Measurements from ENCODE around the gene SLC23A1.
"Not testable (repeated sequence)": the region's sequence is repeated elsewhere in the genome, so short reads cannot be mapped to it uniquely, and the experiment has no call there.

Gene SLC23A1

DNA sequence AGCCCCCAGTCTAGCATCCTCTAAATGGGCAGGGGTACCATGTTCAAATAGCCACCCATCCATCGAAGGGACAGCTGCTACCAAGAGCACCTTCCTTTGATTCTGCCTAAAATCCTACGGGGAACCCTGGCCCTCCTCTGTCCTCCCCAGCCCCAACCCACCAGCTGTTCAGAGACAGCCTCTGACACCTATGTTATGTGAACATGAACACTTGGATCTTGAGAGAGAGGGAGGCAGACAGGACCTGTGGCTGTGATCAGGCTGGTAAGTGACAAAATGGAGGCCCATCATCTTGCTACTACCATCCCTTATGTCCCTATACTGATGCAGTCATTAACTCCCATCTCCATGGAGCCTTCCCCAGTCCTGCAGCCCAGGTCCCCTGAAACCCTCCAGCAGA is 8.2 kb downstream of the SLC23A1 start:
- H3K4me3 ChIP-seq (ENCODE audit: low read depth, low read length): no peak overlapping the region

DNA sequence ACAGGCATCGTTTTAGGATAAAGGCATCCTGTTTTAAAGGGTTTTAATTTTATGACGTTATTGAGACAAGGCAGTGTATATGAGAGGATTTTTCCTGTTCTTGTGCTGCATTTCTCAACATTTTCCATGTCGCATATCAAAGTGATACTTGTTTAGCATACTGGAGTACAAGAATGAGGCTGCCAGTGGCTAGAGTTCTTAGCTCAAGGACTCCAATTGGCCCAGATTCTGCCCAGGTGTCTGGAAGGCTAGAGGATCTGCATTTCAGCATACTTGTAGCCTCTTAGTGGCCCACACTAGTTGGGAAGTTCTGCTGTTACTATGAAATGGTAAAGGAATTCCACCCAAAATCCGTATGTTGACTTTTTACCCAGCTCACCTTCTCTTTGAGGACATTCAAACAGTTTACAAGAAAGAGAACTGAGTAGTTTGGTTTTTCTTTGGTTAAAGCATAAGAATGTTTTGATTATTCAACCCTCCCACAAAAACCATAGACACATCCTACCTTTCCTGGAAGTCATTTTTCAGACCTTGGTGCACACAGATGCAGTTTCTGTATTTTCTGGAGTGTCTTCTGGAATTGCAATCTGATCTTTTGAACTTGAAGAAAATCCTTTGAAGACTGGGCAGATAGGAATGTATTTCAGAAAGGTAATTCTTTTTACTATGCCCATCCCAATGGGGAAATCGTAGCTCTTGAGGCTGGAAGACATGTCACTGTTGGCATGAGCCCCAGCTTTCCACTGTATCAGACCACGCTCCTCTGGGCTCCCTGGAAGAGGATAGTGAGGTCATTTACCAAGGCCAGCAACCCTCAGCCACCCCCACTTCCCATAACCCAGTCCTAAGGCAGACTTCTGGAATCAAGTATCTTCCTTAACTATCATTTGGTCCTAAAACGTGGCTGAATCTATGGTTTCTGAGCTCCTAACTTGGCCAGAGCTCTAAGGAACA is 11.3 kb downstream of the SLC23A1 start:
- no peak overlapping the region for H3K4me3 ChIP-seq (ENCODE audit: low read depth, low read length)

DNA sequence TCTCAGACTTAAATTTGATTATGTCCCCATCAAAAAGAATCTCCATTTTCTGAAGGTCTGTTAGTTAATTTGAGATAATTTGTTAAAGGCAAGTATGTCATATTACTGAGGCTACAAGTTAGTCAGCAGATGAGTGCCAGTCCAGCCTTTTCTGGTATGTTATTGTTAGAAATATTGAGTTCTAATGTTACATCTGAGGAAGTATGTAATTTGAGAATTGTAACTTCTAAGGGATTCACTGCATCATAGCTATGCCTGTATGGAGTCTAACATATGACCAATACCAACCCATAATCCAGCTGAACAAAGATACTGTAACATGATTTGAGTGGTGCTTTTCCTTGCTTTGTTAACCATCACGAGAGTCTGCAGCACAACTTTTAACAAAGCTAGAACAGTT is 13.9 kb downstream of the SLC23A1 start:
- no peak overlapping the region for H3K4me3 ChIP-seq (ENCODE audit: low read depth, low read length)

DNA sequence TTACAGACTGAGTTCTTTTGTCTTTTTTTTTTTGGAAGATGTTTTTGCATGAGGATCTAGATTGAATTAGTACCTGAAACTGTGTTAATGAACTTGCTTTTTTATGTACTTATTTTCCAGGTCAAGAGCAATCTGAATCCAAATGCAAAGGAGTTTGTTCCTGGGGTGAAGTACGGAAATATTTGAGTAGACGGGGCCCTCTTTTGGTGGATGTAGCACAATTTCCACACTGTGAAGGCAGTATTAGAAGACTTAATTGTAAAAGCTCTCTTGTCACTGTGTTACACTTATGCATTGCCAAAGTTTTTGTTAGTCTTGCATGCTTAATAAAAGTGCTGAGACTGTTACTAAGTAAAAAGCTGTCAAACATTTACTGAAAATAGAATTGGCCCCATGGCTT is 14.5 kb downstream of the SLC23A1 start:
- H3K4me3 ChIP-seq (ENCODE audit: low read depth, low read length): no peak overlapping the region

DNA sequence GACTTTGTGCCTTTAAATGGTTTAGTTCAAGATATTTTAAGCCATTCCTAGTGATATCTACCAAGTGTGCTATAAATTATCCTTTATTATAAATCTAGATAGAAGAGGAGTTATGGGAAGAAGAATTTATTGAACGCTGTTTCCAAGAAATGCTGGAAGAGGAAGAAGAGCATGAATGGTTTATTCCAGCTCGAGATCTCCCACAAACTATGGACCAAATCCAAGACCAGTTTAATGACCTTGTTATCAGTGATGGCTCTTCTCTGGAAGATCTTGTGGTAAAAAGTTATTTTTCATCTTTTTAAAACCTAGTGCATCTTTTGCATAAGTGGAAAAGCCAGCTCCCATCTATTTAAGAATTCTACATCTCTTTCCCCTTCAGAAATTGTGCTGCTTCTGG is 18.6 kb downstream of the SLC23A1 start:
- H3K4me3 ChIP-seq (ENCODE audit: low read depth, low read length): no peak overlapping the region

DNA sequence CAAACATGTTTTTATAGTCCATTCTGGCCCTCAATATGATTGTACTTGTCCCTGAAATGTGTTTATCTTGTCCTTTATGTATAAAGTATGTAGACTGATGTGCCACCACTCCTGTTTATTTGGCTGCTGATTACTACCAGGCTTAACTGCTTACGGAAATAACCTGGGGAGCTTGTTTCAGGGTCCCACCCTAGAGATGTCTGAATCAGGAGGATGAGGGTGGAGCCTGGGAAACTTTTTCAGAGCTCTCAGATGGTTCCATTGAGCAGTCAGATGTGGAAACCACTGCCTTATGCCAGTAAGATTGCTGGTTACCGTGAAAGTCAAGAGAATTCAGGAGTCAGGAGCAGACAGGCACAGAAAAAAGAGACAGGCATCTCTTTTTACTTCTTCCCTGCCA is 19.2 kb downstream of the SLC23A1 start:
- no peak overlapping the region for H3K4me3 ChIP-seq (ENCODE audit: low read depth, low read length)

DNA sequence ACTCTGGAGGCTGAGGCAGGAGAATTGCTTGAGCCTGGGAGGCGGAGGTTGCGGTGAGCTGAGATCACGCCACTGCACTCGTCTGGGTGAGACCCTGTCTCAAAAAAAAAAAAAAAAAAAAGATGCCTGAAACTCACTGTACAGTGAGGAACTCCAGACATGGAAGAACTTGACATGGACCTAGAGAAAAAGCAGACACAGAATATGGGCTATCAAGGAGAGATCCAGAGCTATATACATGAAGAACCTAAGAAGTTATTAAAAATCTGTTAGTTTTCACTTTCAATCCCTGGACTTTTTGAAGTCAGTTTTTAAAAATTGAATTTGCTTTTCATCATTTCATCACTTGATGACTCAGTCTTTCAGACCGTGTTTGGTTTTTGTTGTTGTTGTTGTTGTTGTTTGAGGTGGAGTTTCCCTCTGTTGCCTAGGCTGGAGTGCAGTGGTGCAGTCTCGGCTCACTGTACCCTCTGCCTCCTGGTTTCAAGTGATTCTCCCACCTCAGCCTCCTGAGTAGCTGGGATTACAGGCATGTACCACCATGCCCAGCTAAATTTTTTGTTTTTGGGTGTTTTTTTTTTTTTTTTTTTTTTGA is 21.2 kb downstream of the SLC23A1 start:
- H3K4me3 ChIP-seq (ENCODE audit: low read depth, low read length): no peak overlapping the region

DNA sequence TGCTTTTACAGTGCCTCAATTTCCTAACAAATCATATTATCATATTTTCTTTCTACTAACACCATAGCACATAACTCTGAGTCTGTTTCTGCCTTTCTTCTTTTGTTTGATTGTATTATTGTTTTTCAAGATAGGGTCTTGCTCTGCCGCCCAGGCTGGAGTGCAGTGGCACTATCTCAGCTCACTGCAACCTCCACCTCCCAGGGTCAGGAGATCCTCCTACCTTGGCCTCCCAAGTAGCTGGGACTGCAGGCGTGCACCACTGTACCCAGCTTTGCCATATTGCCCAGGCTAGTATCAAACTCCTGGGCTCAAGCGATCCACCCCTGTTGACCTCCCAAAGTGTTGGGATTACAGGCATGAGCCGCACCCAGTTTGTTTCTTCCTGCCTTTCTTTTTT is 22.7 kb downstream of the SLC23A1 start:
- H3K4me3 ChIP-seq (ENCODE audit: low read depth, low read length): no peak overlapping the region

DNA sequence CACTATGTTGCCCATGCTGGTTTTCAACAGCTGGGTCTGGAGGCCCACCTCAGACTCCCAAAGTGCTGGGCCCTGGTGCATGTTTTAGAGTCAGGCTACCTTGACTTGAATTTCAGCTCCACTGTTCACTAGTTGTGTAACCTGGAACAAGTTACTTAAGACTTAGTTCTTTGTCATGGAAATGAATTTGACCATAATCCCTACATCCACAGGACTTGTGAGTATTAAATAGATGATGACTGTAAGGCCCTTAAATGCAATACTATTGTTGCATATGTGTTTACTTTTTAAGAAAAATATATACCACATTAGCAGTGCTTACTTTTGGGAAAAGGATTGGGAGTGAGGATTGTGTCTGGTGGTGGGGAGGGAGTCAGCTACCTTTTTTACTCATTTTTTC is 25.0 kb downstream of the SLC23A1 start:
- no peak overlapping the region for H3K4me3 ChIP-seq (ENCODE audit: low read depth, low read length)

DNA sequence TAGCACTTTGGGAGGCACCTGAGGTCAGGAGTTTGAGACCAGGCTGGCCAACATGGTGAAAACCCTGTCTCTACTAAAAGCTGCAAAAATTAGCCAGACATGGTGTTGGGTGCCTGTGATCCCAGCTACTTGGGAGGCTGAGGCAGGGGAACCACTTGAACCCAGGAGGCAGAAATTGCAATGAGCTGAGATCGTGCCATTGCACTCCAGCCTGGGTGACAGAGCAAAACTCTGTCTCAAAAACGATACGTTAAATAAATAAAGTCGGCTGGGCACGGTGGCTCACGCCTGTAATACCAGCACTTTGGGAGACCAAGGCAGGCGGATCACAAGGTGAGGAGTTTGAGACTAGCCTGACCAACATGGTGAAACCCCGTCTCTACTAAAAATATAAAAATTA is 27.2 kb downstream of the SLC23A1 start:
- not testable (repeated sequence) for H3K4me3 ChIP-seq (ENCODE audit: low read depth, low read length)

DNA sequence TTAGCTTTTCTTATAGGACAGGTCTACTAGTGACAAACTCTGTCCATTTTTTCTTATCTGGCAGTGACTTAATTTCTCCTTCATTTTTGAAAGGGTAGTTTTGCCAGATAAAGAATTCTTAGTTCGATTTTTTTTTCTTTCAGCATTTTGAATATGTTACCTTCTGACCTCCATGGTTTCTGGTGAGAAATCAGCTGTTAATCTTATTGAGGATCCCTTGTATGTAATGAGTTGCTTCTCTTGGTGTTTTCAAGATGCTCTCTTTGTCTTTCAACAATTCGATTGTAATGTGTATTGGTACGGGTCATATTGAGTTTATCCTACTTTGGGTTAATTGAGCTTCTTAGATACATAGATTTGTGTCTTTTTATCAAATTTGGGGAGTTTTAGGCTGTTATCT is 28.9 kb downstream of the SLC23A1 start:
- no peak overlapping the region for H3K4me3 ChIP-seq (ENCODE audit: low read depth, low read length)

DNA sequence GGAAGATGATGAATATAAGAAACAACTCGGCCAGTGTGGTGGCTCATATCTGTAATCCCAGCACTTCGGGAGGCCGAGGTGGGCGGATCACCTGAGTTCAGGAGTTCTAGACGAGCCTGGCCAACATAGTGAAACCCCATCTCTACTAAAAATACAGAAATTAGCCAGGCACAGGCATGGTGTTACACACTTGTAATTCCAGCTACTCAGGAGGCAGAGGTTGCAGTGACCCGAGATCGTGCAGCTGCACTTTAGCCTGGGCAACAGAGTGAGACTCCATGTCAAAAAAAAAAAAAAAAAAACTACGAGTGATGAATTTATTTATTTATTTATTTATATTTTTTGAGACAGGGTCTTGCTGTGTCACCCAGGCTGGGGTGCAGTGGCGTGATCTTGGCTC is 35.2 kb downstream of the SLC23A1 start:
- H3K4me3 ChIP-seq (ENCODE audit: low read depth, low read length): not testable (repeated sequence)

DNA sequence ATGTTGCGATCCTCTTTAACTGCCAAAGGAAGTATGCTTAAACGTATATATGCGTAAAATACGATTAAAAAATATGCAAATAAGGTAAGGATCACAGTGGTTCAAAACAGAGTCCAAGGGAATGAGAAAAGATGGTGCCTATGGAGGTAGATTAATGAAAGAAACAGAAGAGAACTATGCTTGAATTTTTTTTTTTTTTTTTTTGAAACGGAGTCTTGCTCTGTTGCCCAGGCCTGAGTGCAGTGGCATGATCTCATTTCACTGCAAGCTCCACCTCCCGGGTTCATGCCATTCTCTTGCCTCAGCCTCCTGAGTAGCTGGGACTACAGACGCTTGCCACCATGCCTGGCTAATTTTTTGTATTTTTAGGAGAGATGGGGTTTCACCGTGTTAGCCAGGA is 37.7 kb downstream of the SLC23A1 start:
- H3K4me3 ChIP-seq (ENCODE audit: low read depth, low read length): not testable (repeated sequence)

DNA sequence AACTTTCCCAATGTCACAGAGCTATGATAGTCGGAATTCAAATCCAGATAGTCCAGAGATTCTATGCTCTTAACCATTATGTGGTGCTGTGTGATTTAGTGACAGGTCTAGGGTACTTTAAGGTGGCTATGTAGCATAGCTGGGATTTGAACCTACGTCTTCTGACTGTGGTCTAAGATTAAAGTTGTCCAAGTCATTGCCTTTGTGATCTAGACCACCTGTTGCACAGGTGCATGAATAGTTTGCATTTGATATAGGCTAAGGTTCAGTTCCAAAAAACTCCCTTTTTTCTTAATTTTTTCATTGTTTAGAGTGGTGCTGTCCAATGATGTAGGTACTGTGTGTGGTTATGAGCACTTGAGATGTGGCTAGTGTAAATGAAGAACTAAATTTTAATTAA is 38.9 kb downstream of the SLC23A1 start:
- no peak overlapping the region for H3K4me3 ChIP-seq (ENCODE audit: low read depth, low read length)

DNA sequence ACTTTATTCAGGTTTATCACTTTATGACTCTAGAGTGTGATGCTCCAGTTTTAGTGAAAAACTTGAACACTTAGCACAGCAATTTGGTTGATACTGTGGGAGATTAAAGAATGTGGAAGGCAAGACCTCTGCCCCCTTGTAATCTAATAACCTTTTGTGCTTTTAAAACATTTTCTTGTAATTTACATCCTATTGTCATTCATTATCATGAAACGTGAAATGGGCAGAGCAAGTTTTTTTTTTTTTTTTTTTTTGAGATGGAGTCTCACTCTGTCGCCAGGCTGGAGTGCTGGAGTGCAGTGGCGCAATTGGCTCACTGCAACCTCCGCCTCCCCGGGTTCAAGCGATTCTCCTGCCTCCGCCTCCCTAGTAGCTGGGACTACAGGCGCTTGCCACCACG is 39.6 kb downstream of the SLC23A1 start:
- H3K4me3 ChIP-seq (ENCODE audit: low read depth, low read length): no peak overlapping the region

DNA sequence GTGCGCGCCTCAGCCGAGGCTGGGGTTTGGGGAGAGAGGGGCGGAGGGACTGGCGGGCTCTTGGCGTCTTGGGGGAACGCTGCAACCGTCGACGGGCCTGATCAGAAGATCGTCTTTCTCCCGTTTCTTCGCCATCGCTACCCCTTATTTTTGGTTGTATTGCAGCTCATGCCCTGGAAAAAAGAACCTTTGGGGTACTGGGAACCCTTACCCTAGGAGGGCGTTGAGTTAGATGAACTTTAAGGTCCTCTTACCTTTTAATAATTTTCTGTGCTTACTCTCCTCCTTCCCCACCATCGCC is 40.7 kb downstream of the SLC23A1 start:
- peak overlapping the region; percentile 99 for H3K4me3 ChIP-seq (ENCODE audit: low read depth, low read length)

DNA sequence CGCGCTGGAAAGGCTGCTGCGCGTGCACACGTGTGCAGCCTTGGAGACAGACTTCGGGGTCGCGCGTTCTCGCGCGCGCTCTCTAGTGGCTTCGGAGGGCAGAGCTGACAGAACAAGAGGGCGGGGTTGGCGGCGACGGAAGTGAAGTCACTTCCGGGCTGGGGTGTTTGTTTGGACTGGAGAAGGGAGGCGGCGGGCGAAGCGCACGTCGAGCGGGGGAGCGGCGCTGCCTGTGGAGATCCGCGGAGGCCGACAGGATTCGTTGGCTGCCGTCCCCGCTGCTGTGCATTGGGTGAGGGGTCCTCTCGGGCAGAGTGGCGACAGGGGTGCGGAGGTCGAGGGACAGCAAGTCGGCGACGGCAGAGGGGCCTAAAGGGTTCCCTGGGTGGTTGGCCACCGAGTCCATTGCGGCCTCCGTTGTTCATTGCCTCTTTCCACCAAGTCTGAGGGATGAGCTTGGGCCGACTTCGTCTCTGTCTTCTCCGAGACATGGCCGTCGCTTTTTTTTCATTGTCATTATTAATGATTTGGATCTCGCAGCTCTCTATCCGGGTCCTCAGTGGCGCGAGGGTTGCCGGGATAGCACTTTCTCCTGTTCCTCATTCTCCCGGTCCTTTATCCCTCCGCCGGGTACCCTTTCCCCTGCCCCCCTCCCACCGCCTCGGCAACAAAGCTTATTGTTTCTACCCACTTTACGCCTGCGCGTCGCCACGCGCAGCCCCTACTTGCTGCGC is 41.2 kb downstream of the SLC23A1 start, which contains the start of gene PAIP2:
Gene PAIP2, plus strand, starts transcription at position 166 of the 734 bp plus-strand sequence. CDS start 21,931 bp downstream, outside the sequence.
- peak within 1 kb of the TSS; percentile 99 for H3K4me3 ChIP-seq (ENCODE audit: low read depth, low read length)

DNA sequence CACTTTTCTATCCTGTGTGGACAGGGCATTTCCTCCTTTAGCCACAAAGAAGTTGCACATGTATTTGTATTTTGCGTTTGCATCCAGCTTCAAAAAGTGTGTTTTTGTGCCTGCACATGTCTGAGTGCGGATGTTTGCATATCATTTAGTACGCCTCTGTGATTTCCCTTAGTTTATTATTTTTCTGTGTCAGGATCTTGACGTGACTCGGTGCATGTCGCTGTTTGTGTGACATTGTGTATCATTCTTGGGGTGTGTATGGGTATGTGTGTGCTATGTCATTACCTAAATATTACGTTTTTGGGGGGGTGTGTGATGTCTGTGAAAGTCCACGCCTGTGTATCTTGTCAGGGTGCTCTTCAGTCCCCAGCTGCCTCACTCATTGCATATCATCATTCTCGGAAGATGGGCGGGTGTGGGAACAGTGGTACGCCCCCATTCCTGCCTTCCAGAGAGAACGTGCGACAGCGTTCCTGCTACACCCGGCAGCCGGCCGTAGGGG is 41.9 kb downstream of the SLC23A1 start:
- peak overlapping the region; percentile 0 for H3K4me3 ChIP-seq (ENCODE audit: low read depth, low read length)

DNA sequence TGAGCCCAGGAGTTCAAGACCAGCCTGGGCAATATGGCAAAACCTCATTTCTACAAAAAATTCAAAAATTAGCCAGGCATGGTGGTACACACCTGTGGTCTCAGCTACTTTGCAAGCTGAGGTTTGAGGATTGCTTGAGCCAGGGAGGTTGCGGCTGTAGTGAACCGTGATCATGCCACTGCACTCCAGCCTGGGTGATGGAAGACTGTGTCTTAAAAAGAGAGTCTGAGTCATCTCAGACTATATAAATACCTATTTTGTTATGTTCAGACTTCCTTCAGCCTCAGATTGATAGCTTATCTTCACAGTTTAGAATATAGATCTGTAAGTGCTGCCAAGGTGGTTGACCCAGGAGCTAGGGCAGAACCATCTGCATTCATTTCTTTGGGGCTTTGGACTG is 43.0 kb downstream of the SLC23A1 start:
- no peak overlapping the region for H3K4me3 ChIP-seq (ENCODE audit: low read depth, low read length)

DNA sequence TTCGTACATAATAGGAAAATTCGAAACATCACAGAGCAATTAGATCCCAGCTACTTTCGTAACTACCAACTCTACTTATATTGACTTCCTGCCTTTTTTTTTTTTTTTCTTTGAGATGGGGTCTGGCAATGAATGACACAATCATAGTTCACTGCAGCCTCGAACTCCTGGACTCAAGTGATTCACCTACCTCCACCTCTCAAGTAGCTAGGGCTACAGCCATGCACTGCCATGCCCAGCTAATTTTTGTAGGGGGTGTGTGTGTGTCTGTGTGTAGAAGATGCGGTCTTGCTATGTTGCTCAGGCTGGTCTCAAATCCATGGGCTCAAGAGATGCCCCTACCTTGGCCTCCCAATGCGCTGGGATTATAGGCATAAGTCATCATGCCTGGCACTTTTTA is 47.3 kb downstream of the SLC23A1 start:
- H3K4me3 ChIP-seq (ENCODE audit: low read depth, low read length): no peak overlapping the region
